GM21381 (cell line): ENCODE results near the gene PSME2.

Source experiments
- ATAC-seq: cut with Tn5 transposase; IDR thresholded peaks from one replicate; pipeline ENCODE4 v1.9.1; 2021; ENCODE audit warnings: mild to moderate bottlenecking, moderate library complexity; ENCODE audit not compliant: unreplicated experiment

PSME2 gene

GRCh38 chr14:24179961-24180796 is 33.8 kb upstream of the PSME2 start:
- no peak for ATAC-seq

GRCh38 chr14:24179294-24179960 is 33.0 kb upstream of the PSME2 start:
- no peak for ATAC-seq

- no peak for ATAC-seq
Observed at GRCh38 chr14:24178399-24179178, 32.2 kb upstream of the PSME2 start.

GRCh38 chr14:24177891-24178290 is 31.5 kb upstream of the PSME2 start:
- no peak for ATAC-seq

- ATAC-seq = no peak
Observed at GRCh38 chr14:24177041-24177825, 30.8 kb upstream of the PSME2 start.

GRCh38 chr14:24176599-24176998 is 30.2 kb upstream of the PSME2 start:
- ATAC-seq = no peak

GRCh38 chr14:24172871-24173281 is 26.5 kb upstream of the PSME2 start:
- no peak for ATAC-seq

DNA sequence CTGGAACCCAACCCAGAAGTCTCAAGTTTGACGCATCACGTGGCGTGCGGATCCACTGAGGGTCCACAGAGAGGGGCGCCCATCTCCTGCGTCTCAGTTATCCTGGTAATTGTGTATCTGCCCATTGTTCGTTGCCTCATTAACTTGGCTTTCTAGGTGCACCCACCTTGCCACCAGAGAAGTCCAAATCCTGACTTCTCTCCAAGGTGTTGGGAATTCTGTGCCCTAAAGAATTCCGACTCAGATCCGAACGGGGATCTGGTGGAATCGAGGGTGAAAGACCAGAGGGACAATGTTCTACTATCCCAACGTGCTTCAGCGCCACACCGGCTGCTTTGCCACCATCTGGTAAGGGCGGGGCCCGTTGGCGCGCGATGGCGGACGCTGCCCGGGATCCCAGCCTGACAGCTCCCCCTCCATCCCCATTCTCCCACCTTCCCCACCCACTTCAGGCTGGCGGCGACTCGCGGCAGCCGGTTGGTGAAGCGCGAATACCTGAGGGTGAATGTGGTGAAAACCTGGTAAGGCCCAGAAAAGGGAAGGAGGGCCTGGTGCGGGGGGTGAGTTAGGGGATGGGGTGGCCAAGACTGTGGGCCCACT is 26.0 kb upstream of the PSME2 start:
- no peak for ATAC-seq

GRCh38 chr14:24171422-24172260 is 25.2 kb upstream of the PSME2 start, which contains the start of gene REC8:
Gene REC8, plus strand, starts transcription at chr14:24172080. Its CDS starts 473 bp downstream, at chr14:24172553.
- peak; percentile 75 for ATAC-seq

DNA sequence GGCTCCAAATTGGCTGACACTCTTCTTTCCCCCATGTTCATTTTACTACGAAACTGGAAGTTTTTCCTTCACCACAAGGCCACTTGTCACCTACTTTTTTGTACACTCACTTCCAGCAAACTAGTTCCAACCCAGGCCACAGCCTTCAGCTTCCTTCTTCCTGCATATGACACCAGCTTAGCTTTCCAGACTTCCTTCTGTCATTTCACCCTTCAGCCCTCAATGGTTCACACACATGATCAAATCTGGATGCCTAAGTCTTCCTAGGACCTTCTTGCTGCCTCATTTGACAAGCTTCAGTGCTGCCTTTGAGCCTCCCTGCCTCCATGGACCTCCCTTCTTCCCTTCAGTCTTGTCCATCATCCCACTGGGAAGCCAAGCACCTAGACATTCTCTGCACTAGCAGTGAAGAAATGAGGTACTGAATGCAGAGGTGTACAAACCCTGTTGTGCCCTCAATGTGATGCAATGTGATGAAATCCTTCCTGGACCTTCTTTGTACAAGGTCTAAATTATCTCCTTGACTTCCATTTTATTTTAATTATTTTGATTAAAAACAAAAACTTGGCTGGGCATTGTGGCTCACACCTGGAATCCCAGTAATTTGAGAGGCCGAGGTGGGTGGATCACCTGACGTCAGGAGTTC is 21.2 kb upstream of the PSME2 start:
- no peak for ATAC-seq

DNA sequence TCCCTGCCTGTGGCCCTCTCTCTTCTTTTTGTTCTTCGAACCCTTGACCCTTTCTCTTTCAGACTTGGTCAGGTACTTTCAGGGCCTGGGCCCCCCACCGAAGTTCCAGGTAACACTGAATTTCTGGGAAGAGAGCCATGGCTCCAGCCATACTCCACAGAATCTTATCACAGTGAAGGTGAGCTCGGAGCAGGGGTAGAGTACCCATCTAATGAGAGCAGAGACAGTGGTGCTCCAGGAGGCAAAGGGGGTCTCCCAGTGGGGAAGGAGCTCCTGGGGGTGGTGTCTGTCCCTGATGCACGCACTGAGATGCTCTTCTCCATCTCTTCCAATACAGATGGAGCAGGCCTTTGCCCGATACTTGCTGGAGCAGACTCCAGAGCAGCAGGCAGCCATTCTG is 19.4 kb upstream of the PSME2 start:
- ATAC-seq = no peak

- no peak for ATAC-seq
Observed at GRCh38 chr14:24164518-24164991, 18.1 kb upstream of the PSME2 start.

- ATAC-seq = no peak
Observed at GRCh38 chr14:24162093-24162492, 15.7 kb upstream of the PSME2 start.

DNA sequence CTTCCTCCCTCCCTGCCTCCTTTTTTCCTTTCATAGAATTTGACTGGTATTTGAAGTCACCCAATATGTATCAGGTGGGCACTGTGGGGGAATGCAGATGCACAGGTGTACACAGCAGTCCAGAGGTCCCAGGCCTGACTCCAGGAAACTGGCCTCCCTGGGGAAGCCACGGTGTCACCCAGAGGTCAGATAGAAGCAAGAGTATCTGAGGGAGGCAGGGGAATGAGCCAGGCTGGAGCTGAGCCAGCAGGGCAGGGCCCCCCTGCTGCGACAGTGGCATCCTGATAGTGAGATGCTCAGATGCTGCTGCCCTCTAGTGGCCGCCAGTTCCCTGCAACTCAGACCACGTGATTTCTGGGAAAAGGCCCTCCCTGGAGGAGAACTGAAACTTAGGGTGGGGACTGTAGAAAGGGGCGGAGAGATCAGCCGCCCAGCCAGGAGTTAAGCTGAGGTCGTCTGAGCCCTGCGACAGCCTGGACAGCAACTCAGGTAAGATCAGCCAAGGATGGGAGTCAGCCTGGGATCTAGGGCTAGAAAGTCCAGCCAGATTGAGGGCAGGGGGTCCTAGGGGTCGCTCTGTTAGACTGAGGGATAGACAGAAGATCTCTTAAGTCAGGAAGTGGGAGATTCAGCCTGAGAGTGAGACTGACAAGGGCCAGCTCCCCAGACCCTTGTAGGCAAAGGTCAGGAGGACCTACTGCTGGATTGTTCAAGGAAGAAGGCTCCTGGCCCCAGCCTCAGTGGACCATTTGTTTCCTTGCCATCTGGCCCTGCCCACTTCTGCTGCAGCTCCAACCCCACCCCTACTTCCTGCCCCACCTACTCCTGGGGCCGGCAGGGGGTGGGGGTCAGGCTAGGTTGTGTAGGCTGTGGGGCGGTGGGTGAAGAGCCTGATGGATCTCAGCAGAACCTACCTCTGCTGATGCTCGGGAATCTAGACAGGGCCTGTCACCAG is 14.7 kb upstream of the PSME2 start, which contains the start of gene IRF9:
Gene IRF9 (plus strand): TSS at position 416 of the 955 bp plus-strand sequence. CDS start 880 bp downstream, outside the sequence.
- peak; percentile 83 for ATAC-seq

DNA sequence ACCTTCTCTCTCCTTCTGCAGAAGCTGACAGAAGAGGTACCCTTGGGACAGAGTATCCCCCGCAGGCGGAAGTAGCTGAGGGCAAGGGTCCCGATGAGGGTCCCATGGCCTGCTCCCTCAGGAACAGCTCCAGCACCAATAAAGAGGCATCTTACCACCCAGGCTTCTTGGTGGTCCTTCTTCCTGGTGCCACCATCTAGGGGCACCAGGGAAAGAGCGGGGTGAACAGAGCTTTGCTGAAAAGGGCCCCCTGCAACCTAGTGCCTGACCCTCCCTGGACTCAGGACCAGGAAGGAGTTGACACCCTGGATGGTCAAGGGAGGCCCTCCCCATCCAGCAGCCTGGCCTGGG is 14.1 kb upstream of the PSME2 start:
- ATAC-seq = no peak

DNA sequence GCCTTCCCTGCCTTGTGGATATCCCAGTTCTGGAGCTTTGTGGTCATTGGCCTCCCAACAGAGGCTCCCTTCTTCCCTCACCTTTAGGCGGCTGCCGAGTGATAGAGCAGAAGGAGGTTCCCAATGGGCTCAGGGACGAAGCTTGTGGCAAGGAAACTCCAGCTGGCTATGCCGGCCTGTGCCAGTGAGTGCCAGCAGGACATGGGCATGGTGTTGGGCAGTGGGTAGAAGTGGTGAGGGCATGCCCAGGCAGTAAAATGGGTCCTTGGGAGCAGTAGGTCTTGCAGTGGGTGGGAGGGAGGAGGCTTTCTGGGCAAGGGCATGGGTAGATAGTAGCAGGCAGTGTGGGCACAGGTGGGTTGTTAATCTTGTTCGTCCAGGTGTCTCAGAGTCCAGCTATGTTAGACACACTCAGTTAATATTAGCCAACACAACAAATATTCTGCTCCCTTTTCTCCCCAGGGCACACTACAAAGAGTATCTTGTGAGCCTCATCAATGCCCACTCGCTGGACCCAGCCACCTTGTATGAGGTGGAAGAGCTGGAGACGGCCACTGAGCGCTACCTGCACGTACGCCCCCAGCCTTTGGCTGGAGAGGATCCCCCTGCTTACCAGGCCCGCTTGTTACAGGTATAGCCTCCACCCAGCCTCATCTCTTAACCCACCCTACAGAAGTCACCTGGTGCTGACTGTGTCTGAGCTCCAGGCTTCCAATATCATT is 13.5 kb upstream of the PSME2 start:
- no peak for ATAC-seq

DNA sequence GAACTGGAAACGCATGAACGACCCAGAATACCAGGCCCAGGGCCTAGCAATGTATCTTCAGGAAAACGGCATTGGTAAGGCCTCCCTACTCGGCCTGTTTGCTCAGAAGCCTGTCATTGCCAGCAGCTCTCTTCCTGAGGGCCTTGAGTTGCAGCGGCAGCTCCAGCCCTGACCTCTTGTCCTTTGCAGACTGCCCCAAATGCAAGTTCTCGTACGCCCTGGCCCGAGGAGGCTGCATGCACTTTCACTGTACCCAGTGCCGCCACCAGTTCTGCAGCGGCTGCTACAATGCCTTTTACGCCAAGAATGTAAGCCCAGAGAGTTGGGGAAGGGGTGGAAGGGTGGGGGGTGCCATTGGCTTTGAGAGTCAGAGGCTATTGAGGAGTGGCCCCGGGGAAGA is 10.9 kb upstream of the PSME2 start:
- ATAC-seq = no peak
